GM19193 (cell line): ENCODE results near the gene TSHZ2.

ENCODE experiments used
- POLR2A ChIP-seq: IDR thresholded peaks from 4 replicates; pipeline ENCODE4 v1.6.1; 2011; ENCODE audit not compliant: insufficient read depth, insufficient read length; ENCODE audit errors: extremely low read depth

Gene TSHZ2

GRCh38 chr20:53319716-53320115 lies 347.6 kb downstream of the TSHZ2 start:
- no peak for TF ChIP-seq POLR2A

- no peak for TF ChIP-seq POLR2A
Measured at GRCh38 chr20:53320701-53321100, 348.5 kb downstream of the TSHZ2 start.

GRCh38 chr20:53321596-53321995 lies 349.4 kb downstream of the TSHZ2 start:
- no peak for TF ChIP-seq POLR2A

- no peak for TF ChIP-seq POLR2A
Measured at GRCh38 chr20:53322651-53323050, 350.5 kb downstream of the TSHZ2 start.

GRCh38 chr20:53324816-53325215 lies 352.7 kb downstream of the TSHZ2 start:
- no peak for TF ChIP-seq POLR2A

GRCh38 chr20:53328961-53329360 lies 356.8 kb downstream of the TSHZ2 start:
- no peak for TF ChIP-seq POLR2A

GRCh38 chr20:53329781-53330180 lies 357.6 kb downstream of the TSHZ2 start:
- TF ChIP-seq POLR2A, result no peak

- TF ChIP-seq POLR2A, result no peak
Measured at GRCh38 chr20:53330601-53331140, 358.5 kb downstream of the TSHZ2 start.

- no peak for TF ChIP-seq POLR2A
Measured at GRCh38 chr20:53331151-53331973, 359.2 kb downstream of the TSHZ2 start.

- TF ChIP-seq POLR2A, result no peak
Measured at GRCh38 chr20:53332022-53332837, 360.1 kb downstream of the TSHZ2 start.

GRCh38 chr20:53334861-53335260 lies 362.7 kb downstream of the TSHZ2 start:
- TF ChIP-seq POLR2A, result no peak

- no peak for TF ChIP-seq POLR2A
Measured at GRCh38 chr20:53335555-53335954, 363.4 kb downstream of the TSHZ2 start.

GRCh38 chr20:53336892-53337291 lies 364.7 kb downstream of the TSHZ2 start:
- TF ChIP-seq POLR2A, result no peak

- TF ChIP-seq POLR2A, result no peak
Measured at GRCh38 chr20:53337390-53338101, 365.4 kb downstream of the TSHZ2 start.

GRCh38 chr20:53338716-53339115 lies 366.6 kb downstream of the TSHZ2 start:
- TF ChIP-seq POLR2A, result no peak
